ENCODE data around the gene ARRDC3.
"Not testable (repeated sequence)": the region's sequence is repeated elsewhere in the genome, so short reads cannot be mapped to it uniquely, and the experiment has no call there.

ARRDC3 gene

GRCh38 chr5:91359962-91360609 is 23.0 kb downstream of the ARRDC3 start:
- no peak for DNase-seq

- no peak for DNase-seq
Measured at GRCh38 chr5:91357806-91358205, 25.3 kb downstream of the ARRDC3 start.

GRCh38 chr5:91357012-91357634 is 26.0 kb downstream of the ARRDC3 start:
- no peak for DNase-seq

- not testable (repeated sequence) for DNase-seq
Measured at GRCh38 chr5:91354867-91355266, 28.2 kb downstream of the ARRDC3 start.

- DNase-seq, result no peak
Measured at GRCh38 chr5:91352831-91353695, 30.1 kb downstream of the ARRDC3 start.

GRCh38 chr5:91345461-91345860 is 37.7 kb downstream of the ARRDC3 start:
- no peak for DNase-seq

- DNase-seq, result not testable (repeated sequence)
Measured at GRCh38 chr5:91344661-91345200, 38.4 kb downstream of the ARRDC3 start.

- no peak for DNase-seq
Measured at GRCh38 chr5:91343916-91344315, 39.2 kb downstream of the ARRDC3 start.

- DNase-seq, result not testable (repeated sequence)
Measured at GRCh38 chr5:91342931-91343330, 40.2 kb downstream of the ARRDC3 start.

GRCh38 chr5:91341154-91341553 is 42.0 kb downstream of the ARRDC3 start:
- no peak for DNase-seq

- no peak for DNase-seq
Measured at GRCh38 chr5:91340532-91340931, 42.6 kb downstream of the ARRDC3 start.

GRCh38 chr5:91339063-91339705 is 43.9 kb downstream of the ARRDC3 start:
- no peak for DNase-seq

- no peak for DNase-seq
Measured at GRCh38 chr5:91332267-91333045, 50.7 kb downstream of the ARRDC3 start.

GRCh38 chr5:91331705-91332104 is 51.4 kb downstream of the ARRDC3 start:
- DNase-seq, result no peak

- DNase-seq, result no peak
Measured at GRCh38 chr5:91329283-91329682, 53.8 kb downstream of the ARRDC3 start.

- DNase-seq, result no peak
Measured at GRCh38 chr5:91328743-91329142, 54.4 kb downstream of the ARRDC3 start.

- DNase-seq, result not testable (repeated sequence)
Measured at GRCh38 chr5:91322981-91323380, 60.1 kb downstream of the ARRDC3 start.

GRCh38 chr5:91319667-91320066 is 63.5 kb downstream of the ARRDC3 start:
- DNase-seq, result no peak

- DNase-seq, result no peak
Measured at GRCh38 chr5:91318724-91319123, 64.4 kb downstream of the ARRDC3 start.

All from activated T-cell treated with anti-CD3 and anti-CD28 coated beads, Interleukin-2, amount 50 U/mL, for 1 hour (primary cell).